ENCODE results near the gene OR1F1.

DNA sequence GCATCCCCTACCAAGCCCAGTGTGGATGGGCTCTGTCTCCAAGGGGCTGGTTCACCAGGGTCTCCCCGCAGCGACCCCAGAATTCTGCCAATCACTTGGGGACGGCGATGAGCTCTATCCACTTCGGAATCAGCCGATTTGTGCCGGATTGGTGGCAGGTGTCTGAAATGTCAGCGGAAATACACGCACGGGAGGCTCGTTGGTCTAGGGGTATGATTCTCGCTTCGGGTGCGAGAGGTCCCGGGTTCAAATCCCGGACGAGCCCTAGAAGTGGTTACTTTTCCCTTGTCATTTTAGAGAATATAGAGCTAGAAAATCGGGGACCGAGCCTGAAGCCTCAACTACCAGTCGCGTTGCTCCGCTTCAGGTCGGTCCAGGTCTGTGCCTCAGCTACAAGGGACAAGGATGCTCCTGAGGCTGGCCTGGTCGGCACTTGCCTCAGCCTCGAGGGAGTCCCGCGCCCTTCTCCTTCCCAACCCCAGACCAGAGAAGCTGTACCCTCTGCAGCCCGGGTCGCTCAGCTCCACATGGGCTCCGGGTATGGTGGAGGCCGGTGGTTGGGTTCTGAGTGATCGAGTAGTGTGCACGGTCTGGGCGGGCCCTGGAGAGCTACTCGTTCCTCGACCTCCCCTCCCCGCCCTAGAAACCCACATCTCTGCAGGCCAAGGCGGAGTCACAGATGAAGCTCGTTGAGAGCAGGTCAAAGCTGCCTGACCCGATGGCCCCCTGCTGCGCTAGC is 16.0 kb upstream of the OR1F1 start:
- TF ChIP-seq EZH2 (IDR thresholded peaks at IDR 0.05; ENCODE audit: borderline replicate concordance, low read length): no peak
- no peak for TF ChIP-seq CTCF (conservative IDR thresholded peaks at IDR 0.05 in 1 of 2, IDR thresholded peaks at IDR 0.05 in 1 of 2; ENCODE audit: extremely low read depth in 1 of 2, insufficient read depth in 1 of 2, low read depth in 1 of 2, low read length in 2 of 2)
